ENCODE results near the gene ACVR2A.

Gene ACVR2A

GRCh38 chr2:147924647-147925046 lies 79.8 kb downstream of the ACVR2A start:
- DNase-seq (ENCODE audit: low read depth in 2 of 2) = no peak

DNA sequence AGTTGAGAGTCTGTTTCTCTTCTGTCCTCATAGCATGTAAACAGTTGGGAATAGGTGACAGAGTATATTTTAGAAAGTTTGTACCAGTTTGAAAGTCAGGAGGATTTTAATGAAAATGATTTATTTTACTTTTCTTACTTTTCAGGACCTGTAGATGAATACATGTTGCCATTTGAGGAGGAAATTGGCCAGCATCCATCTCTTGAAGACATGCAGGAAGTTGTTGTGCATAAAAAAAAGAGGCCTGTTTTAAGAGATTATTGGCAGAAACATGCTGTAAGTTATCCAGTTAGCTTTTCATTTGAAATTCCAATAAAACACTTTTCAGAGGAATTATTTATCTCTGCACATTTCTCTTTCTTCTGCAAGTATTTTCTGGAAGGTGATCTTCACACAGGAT lies 81.1 kb downstream of the ACVR2A start:
- no peak for DNase-seq (ENCODE audit: low read depth in 2 of 2)

DNA sequence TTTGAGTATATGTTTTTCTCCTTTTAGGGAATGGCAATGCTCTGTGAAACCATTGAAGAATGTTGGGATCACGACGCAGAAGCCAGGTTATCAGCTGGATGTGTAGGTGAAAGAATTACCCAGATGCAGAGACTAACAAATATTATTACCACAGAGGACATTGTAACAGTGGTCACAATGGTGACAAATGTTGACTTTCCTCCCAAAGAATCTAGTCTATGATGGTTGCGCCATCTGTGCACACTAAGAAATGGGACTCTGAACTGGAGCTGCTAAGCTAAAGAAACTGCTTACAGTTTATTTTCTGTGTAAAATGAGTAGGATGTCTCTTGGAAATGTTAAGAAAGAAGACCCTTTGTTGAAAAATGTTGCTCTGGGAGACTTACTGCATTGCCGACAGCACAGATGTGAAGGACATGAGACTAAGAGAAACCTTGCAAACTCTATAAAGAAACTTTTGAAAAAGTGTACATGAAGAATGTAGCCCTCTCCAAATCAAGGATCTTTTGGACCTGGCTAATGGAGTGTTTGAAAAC lies 82.3 kb downstream of the ACVR2A start:
- DNase-seq (ENCODE audit: low read depth in 2 of 2) = no peak

- DNase-seq (ENCODE audit: low read depth in 2 of 2) = no peak
Measured at GRCh38 chr2:147933931-147934330, 89.1 kb downstream of the ACVR2A start.

DNA sequence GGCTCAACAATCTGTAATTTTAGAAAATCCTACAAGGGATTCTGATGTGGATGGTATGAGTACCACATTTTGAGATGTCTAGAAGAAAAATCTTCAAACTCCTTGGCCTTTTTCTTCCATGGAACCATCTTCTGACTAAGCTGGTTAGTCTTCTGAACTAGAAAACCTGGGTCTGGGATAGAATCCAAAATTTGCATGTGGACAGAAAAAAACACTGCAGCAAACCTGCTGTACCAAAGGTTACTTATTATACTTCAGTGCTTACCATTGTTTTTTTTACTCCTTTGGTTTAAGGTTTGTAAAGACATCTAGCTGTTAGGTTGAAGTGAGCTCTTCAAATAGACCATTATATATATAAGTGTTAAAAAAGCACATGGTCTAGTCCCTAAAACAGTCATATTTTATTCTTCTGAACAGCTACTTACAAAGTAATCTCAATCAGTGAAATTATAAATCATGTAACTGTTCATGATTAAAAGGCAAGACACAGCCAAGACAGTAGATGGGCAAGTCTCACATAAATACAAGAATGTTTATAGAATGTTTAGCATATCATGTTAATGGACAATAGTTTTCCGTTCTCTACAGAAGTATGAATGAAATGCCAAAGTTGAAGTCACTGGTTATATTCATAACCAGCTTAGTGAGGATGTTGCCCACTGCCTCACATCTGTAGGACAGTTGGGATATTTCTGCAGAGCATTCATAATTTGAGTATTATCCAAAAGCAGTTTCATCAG lies 90.2 kb downstream of the ACVR2A start:
- no peak for DNase-seq (ENCODE audit: low read depth in 2 of 2)

DNA sequence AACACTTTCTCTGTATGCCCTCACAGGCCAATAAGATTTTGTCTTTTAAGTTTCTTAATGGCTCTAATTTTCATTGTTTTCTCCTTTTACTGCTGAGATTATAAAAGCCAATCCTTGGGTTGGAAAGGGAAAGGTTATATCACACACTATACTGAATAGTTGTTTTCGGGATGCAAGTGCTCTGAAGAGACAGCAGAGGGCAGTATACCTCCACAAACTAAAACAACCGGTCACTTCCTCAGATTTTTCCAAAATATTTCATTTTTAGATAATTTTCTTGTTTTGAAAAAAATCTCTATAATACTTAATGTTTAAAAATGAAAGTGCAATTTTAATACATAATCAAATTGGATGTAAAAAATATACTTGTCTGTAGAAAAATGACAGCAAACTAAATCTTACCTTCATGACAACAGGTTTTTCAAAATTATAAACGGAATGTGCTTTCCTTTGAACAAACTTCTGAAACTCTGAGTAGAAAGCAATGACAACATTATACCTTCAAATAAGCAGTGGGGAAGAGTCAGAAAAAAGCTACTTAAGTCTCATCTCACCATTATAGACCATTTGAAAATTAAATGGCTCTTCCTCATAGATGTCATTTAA lies 93.0 kb downstream of the ACVR2A start:
- no peak for DNase-seq (ENCODE audit: low read depth in 2 of 2)

DNA sequence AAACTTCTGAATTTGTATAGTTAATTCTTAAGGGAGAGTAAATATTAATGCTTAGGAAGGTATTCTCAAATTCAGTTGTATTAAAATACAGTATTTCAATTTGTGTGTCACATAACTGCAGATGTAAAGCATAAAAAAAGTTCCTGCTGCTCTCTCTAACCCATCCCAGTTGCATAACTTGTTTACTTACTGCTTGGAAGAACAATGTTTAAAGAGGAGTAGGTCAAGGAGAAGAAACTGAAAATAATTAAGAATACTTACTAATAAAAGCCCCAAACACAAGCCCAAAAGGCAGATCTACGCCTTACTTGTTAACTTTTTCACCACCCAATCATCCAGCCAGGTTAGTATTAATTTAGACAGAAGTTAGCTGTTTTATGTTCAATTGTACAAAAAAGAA lies 94.5 kb downstream of the ACVR2A start:
- no peak for DNase-seq (ENCODE audit: low read depth in 2 of 2)

- no peak for DNase-seq (ENCODE audit: low read depth in 2 of 2)
Measured at GRCh38 chr2:147945660-147946059, 100.8 kb downstream of the ACVR2A start.

GRCh38 chr2:147952118-147952517 lies 107.3 kb downstream of the ACVR2A start:
- DNase-seq (ENCODE audit: low read depth in 2 of 2) = no peak

GRCh38 chr2:147968571-147968970 lies 123.7 kb downstream of the ACVR2A start:
- DNase-seq (ENCODE audit: low read depth in 2 of 2) = no peak

DNA sequence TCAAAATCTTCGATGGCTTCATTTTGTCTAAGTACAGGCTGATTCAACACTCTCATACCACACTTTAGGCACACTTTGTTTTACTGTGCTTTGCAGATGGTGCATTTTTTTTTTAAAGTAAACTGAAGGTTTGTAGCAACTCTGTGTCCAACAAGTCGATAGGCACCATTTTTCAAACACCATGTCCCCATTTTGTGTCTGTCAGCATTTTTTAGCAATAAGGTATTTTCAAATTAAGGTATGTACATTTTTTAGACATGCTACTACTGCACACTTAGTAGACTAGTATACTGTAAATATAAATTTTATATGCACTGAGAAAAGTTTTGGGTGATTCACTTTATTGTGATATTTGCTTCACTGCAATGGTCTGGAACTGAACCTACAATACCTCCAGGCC lies 131.3 kb downstream of the ACVR2A start:
- no peak for DNase-seq (ENCODE audit: low read depth in 2 of 2)

GRCh38 chr2:147977679-147978078 lies 132.8 kb downstream of the ACVR2A start:
- no peak for DNase-seq (ENCODE audit: low read depth in 2 of 2)

All from stimulated activated CD4-positive, alpha-beta T cell treated with anti-CD3 and anti-CD28 coated beads, Interleukin-1b, Interleukin-23, amount 100 ng/mL, for 1 hour (primary cell).